K562 (cell line): ENCODE measurements around the gene SLC1A5. TPM values are rescaled to one million over a fixed set of nuclear protein-coding genes. Genes with fewer than 3 reads are reported as not detected.
A peak's percentile ranks its signal among the peaks of the same experiment; 100 is the strongest.
"Not testable (repeated sequence)": the region's sequence is repeated elsewhere in the genome, so short reads cannot be mapped to it uniquely, and the experiment has no call there.

Experiments
- ATAC-seq: fragments of 200-7000 bp; cut with Tn5 transposase; 3 replicates; pipeline ENCODE4 v1.9.1; 2020; ENCODE audit warnings: moderate library complexity
- BruUV-seq: library from RNA; stranded (reverse); fragments of 400-500 nt; replicated peaks from 2 replicates; lab custom pipeline; 2021; lab: Mats Ljungman, UMichigan
- CTCF ChIA-PET: fragments of 300-600 bp; formaldehyde crosslinking; extraction: SDS; loops from one replicate; lab custom pipeline; 2021; ENCODE audit warnings: low intra/inter-chr PET ratio; lab: Yijun Ruan, JAX
- POLR2A ChIA-PET: fragments of 300-600, 350-650 bp; sonication (Branson Sonifier 250); formaldehyde crosslinking; extraction: SDS; loops from one replicate; lab custom pipeline; 2021; ENCODE audit warnings: antibody characterized with exemption, inconsistent platforms; lab: Yijun Ruan, JAX
- DNase-seq, 4 experiments: peaks; one replicate each; pipeline versions ENCODE4 v3.0.0 to v3.0.0-alpha.2; 2011 to 2018; ENCODE audit warnings: low spot score in 3 of 4, mixed read lengths in 3 of 4; ENCODE audit errors: extremely low read depth in 1 of 4
- FAIRE-seq: peaks from 2 replicates; lab custom pipeline; 2011; peaks lifted over from hg19 to GRCh38; lab: Jason Lieb, UNC
- H2AFZ ChIP-seq: 2 replicates; pipeline ENCODE4 v1.6.0; 2011; ENCODE audit warnings: low read depth, low read length, control low read depth, inconsistent platforms
- H3K27ac ChIP-seq: fragments of 200-600 bp; 3 replicates; pipeline ENCODE4 v1.8.0; 2011; ENCODE audit warnings: low read depth, mild to moderate bottlenecking, control low read depth, inconsistent platforms, low read length, moderate library complexity, mixed read lengths; ENCODE audit errors: extremely low read depth
- H3K27me3 ChIP-seq, 2 experiments: fragments of 300-600 bp in 1 of 2; 2 replicates in 1 of 2; 3 replicates in 1 of 2; pipeline versions ENCODE4 v1.6.0 to v1.8.0; 2011; ENCODE audit warnings: inconsistent platforms in 2 of 2, low read length in 2 of 2, mild to moderate bottlenecking in 1 of 2, mixed read lengths in 1 of 2, moderate library complexity in 1 of 2; ENCODE audit not compliant: control insufficient read depth in 2 of 2, insufficient read depth in 2 of 2
- H3K36me3 ChIP-seq: fragments of 300-600 bp; 3 replicates; pipeline ENCODE4 v1.8.0; 2011; ENCODE audit warnings: mild to moderate bottlenecking, low read length, inconsistent platforms; ENCODE audit not compliant: control insufficient read depth, insufficient read depth
- H3K4me1 ChIP-seq, 2 experiments: fragments of 200-600 bp in 1 of 2; replicated peaks in 1 of 2; 2 replicates in 1 of 2; 3 replicates in 1 of 2; pipeline versions ENCODE4 v1.5.1 to v1.8.0; 2011; ENCODE audit warnings: inconsistent platforms in 2 of 2, low read length in 2 of 2, mild to moderate bottlenecking in 1 of 2, mixed read lengths in 1 of 2, moderate library complexity in 1 of 2; ENCODE audit not compliant: control insufficient read depth in 2 of 2, insufficient read depth in 2 of 2
- H3K4me2 ChIP-seq: 2 replicates; pipeline ENCODE4 v1.6.1; 2011; ENCODE audit warnings: low read length, control low read depth, inconsistent platforms, mixed read lengths; ENCODE audit not compliant: insufficient read depth
- H3K4me3 ChIP-seq: fragments of 200-600 bp; sonication (generic), shearing (Covaris generic); 2 replicates; pipeline ENCODE4 v1.5.1; 2016; ENCODE audit warnings: control low read depth, inconsistent platforms
- H3K79me2 ChIP-seq: fragments of 200-600 bp; 3 replicates; pipeline ENCODE4 v1.8.0; 2011; ENCODE audit warnings: low read length, inconsistent platforms; ENCODE audit not compliant: control insufficient read depth, insufficient read depth
- H3K9ac ChIP-seq, 2 experiments: 2 replicates each; pipeline versions ENCODE4 v1.6.0 to v1.6.1; 2011; ENCODE audit warnings: low read depth in 2 of 2, low read length in 2 of 2, control low read depth in 1 of 2, inconsistent platforms in 1 of 2, mild to moderate bottlenecking in 1 of 2, mixed read lengths in 1 of 2; ENCODE audit not compliant: insufficient read depth in 1 of 2
- H3K9me1 ChIP-seq: one replicate; pipeline ENCODE4 v1.6.0; 2011; ENCODE audit warnings: inconsistent platforms, mild to moderate bottlenecking, low read length, moderate library complexity; ENCODE audit not compliant: control insufficient read depth, insufficient read depth
- H3K9me3 ChIP-seq: replicated peaks from 2 replicates; pipeline ENCODE4 v1.5.1; 2011; ENCODE audit warnings: low read depth, low read length, inconsistent platforms; ENCODE audit not compliant: control insufficient read depth, insufficient read depth
- H4K20me1 ChIP-seq: replicated peaks from 2 replicates; pipeline ENCODE4 v1.6.1; 2011; ENCODE audit warnings: low read length, inconsistent platforms, mixed read lengths; ENCODE audit not compliant: control insufficient read depth, insufficient read depth
- POLR2A ChIP-seq: fragments of 450-650 bp; conservative IDR thresholded peaks from 2 replicates; pipeline ENCODE4 v1.6.1; 2016
- POLR2B ChIP-seq: fragments of 450-650 bp; IDR thresholded peaks from 2 replicates; pipeline ENCODE4 v1.6.1; 2018; ENCODE audit warnings: low read depth; ENCODE audit not compliant: partially characterized antibody
- SUPT5H ChIP-seq: fragments of 450-650 bp; IDR thresholded peaks from 2 replicates; pipeline ENCODE4 v1.6.1; 2016
- WGBS: fragments of 100-300 bp; shearing (Covaris generic); methylation state at CpG from one replicate; pipeline ENCODE4 v1.1.6; 2016; ENCODE audit warnings: low coverage, mixed read lengths; ENCODE audit not compliant: insufficient coverage; ENCODE audit errors: missing lambda C conversion rate; 5-methylcytosine and 5-hydroxymethylcytosine counted together
- in situ Hi-C: fragments of 300-500 bp; cut with MboI; formaldehyde crosslinking; loops from 4 replicates; pipeline ENCODE4 v1.15.0; 2018; ENCODE audit warnings: inconsistent platforms, mixed read lengths
- intact Hi-C: fragments of 100-400 bp; cut with micrococcal nuclease; formaldehyde crosslinking; loops from 2 replicates; pipeline ENCODE4 v1.14.2; 2022
- polyA plus RNA-seq, 8 experiments: library from polyadenylated mRNA; depleted of rRNA in 4 of 8; stranded (reverse) in 5 of 8; unstranded in 3 of 8; fragments of >200 nt; fragmentation: Nextera tagmentation in 2 of 8; fragmentation: Illumina TruSeq in 1 of 8; extraction: Ambion mirVana in 2 of 8; extraction: Trizol in 1 of 8; gene quantifications; 2 replicates each; pipeline versions ENCODE4 v1.2.1 to v1.2.3, GENCODE V29; 2011 to 2014; ENCODE audit warnings: inconsistent platforms in 1 of 8, missing spikeins in 1 of 8
- total RNA-seq, 7 experiments: library from RNA; depleted of rRNA in 6 of 7; stranded (reverse); fragments of >200 nt in 6 of 7; fragmentation: Illumina TruSeq in 2 of 7; extraction: Trizol in 2 of 7; gene quantifications; 2 replicates each; pipeline versions ENCODE4 v1.2.1 to v1.2.3, GENCODE V29; 2011 to 2021; ENCODE audit warnings: low replicate concordance in 1 of 7
- TF ChIP-seq, protein P1 (sequence below), 3 experiments: IDR thresholded peaks in 2 of 3; conservative IDR thresholded peaks in 1 of 3; 2 replicates each; pipeline ENCODE4 v1.5.1; 2011 to 2012; ENCODE audit warnings: low read length in 3 of 3, mild to moderate bottlenecking in 3 of 3, control low read depth in 2 of 3, improper control_type of control experiment in 1 of 3, inconsistent platforms in 1 of 3, low read depth in 1 of 3, mixed read lengths in 1 of 3, moderate library complexity in 1 of 3; ENCODE audit not compliant: insufficient read depth in 2 of 3

Gene SLC1A5
- total and polyA plus RNA-seq, 9 of the 15 experiments (the other 6 are each of a cell fraction or from before 2014, with no cell fraction given): 31.2 to 417 (median 134) TPM

DNA sequence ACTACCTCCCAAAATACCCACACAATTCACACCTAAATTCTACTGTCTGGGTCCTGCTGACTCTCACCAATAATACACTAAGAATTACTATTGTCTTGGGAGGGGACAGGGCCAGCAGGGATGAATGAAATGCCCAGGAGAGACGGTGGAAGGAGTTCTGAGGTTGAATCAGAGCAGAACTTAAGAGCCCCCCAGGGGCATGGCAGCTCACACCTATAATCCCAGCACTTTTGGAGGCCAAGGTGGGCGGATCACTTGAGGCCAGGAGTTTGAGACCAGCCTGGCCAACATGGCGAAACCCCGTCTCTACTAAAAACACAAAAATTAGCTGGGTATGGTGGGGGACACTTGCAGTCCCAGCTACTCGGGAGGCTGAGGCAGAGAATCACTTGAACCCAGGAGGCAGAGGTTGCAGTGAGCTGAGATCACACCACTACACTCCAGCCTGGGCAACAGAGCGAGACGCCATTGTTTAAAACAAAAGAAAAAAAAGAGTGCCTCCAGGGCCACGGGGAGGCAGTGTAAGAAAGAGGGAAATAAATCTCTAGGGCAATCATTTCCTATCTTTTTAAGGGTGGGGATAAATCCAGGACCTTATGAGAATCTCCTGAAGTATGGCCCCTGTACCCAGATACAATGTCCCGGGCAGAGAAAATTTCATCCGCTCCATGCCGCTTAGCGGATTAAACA lies 10.3 kb downstream of the SLC1A5 start:
- CTCF ChIA-PET, H3K27ac ChIP-seq, DNase-seq, H3K9me1 ChIP-seq, ATAC-seq, H3K27me3 ChIP-seq, in situ Hi-C loops, H3K9ac ChIP-seq, H3K9me3 ChIP-seq, H3K4me2 ChIP-seq, H2AFZ ChIP-seq, BruUV-seq, H3K4me3 ChIP-seq, FAIRE-seq, intact Hi-C loops: not testable (repeated sequence)
- 79% methylated on average over 8 of the region's 12 CpGs for WGBS
- Histone ChIP-seq H3K36me3 (peaks cover 82% of the 10 kb centered on the region), H4K20me1 (peaks cover 44% of the 10 kb centered on the region), H3K79me2 (peaks cover 32% of the 10 kb centered on the region), H3K4me1 (peaks cover 9 to 20% of the 10 kb centered on the region in 2 experiments; a peak in 4 of 5 replicates)
- POLR2A ChIA-PET: interaction anchor here (0.6 to 3.7 kb wide), 8 partner anchors 8 to 979 kb away, joined by 3 to 17 read pairs (median 3); partner anchors contain the start of gene SLC1A5
- TF ChIP-seq POLR2A: peak; percentile 47; the same call in 1 of the 2 replicates
- TF ChIP-seq POLR2B: peak; percentile 52
- TF ChIP-seq, protein P1, sequence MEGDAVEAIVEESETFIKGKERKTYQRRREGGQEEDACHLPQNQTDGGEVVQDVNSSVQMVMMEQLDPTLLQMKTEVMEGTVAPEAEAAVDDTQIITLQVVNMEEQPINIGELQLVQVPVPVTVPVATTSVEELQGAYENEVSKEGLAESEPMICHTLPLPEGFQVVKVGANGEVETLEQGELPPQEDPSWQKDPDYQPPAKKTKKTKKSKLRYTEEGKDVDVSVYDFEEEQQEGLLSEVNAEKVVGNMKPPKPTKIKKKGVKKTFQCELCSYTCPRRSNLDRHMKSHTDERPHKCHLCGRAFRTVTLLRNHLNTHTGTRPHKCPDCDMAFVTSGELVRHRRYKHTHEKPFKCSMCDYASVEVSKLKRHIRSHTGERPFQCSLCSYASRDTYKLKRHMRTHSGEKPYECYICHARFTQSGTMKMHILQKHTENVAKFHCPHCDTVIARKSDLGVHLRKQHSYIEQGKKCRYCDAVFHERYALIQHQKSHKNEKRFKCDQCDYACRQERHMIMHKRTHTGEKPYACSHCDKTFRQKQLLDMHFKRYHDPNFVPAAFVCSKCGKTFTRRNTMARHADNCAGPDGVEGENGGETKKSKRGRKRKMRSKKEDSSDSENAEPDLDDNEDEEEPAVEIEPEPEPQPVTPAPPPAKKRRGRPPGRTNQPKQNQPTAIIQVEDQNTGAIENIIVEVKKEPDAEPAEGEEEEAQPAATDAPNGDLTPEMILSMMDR (IDR thresholded peaks at IDR 0.05 in 2 of 3, conservative IDR thresholded peaks at IDR 0.05 in 1 of 3; ENCODE audit: insufficient read depth in 2 of 3, low read depth in 1 of 3, low read length in 3 of 3): peak in 1 of 3 experiments; percentile 22; a peak in 1 of 6 replicates
- peak; percentile 40; the same call in 1 of the 2 replicates for TF ChIP-seq SUPT5H
